Stimulated activated CD4-positive, alpha-beta T cell treated with anti-CD3 and anti-CD28 coated beads, Interleukin-1b, Interleukin-23, amount 100 ng/mL, for 4 hours (primary cell): ENCODE measurements around the gene PNKD.

Experiments
- DNase-seq, 2 donors: peaks; one replicate each; pipeline ENCODE4 v3.0.0-alpha.2; 2020; ENCODE audit warnings: low read depth in 2 of 2

PNKD gene

GRCh38 chr2:218317835-218318234, 47.5 kb downstream of the PNKD start:
- no peak for DNase-seq

GRCh38 chr2:218318241-218318640, 47.9 kb downstream of the PNKD start:
- no peak for DNase-seq

- no peak for DNase-seq
Observed at GRCh38 chr2:218319813-218320365, 49.6 kb downstream of the PNKD start.

GRCh38 chr2:218320704-218321336, 50.5 kb downstream of the PNKD start:
- no peak for DNase-seq

GRCh38 chr2:218322768-218323525, 52.6 kb downstream of the PNKD start:
- peak; percentile 8 to 44 for DNase-seq

GRCh38 chr2:218323526-218324472, 53.5 kb downstream of the PNKD start:
- no peak for DNase-seq

- no peak for DNase-seq
Observed at GRCh38 chr2:218325566-218326160, 55.3 kb downstream of the PNKD start.

GRCh38 chr2:218326315-218326714, 56.0 kb downstream of the PNKD start:
- no peak for DNase-seq

GRCh38 chr2:218327451-218328210, 57.3 kb downstream of the PNKD start:
- DNase-seq, result no peak

- DNase-seq, result no peak
Observed at GRCh38 chr2:218328294-218328693, 58.0 kb downstream of the PNKD start.

GRCh38 chr2:218329027-218329825, 58.9 kb downstream of the PNKD start:
- DNase-seq, result no peak

GRCh38 chr2:218329826-218330593, 59.7 kb downstream of the PNKD start:
- DNase-seq, result no peak

GRCh38 chr2:218331745-218332144, 61.4 kb downstream of the PNKD start:
- DNase-seq, result no peak

GRCh38 chr2:218332288-218332687, 62.0 kb downstream of the PNKD start:
- DNase-seq, result no peak

- no peak for DNase-seq
Observed at GRCh38 chr2:218332920-218333645, 62.8 kb downstream of the PNKD start.

GRCh38 chr2:218334531-218334930, 64.2 kb downstream of the PNKD start:
- DNase-seq, result no peak

- no peak for DNase-seq
Observed at GRCh38 chr2:218340656-218341055, 70.3 kb downstream of the PNKD start.

- DNase-seq, result no peak
Observed at GRCh38 chr2:218341381-218341780, 71.1 kb downstream of the PNKD start.

GRCh38 chr2:218342837-218343236, 72.5 kb downstream of the PNKD start:
- DNase-seq, result no peak
